GM18870 (cell line): ENCODE measurements around the gene CAMTA1.

Experiments
- ATAC-seq: cut with Tn5 transposase; IDR thresholded peaks from one replicate; pipeline ENCODE4 v1.9.1; 2021; ENCODE audit warnings: moderate library complexity; ENCODE audit not compliant: unreplicated experiment

CAMTA1 gene

GRCh38 chr1:7015022-7015421, 229.8 kb downstream of the CAMTA1 start:
- no peak for ATAC-seq

DNA sequence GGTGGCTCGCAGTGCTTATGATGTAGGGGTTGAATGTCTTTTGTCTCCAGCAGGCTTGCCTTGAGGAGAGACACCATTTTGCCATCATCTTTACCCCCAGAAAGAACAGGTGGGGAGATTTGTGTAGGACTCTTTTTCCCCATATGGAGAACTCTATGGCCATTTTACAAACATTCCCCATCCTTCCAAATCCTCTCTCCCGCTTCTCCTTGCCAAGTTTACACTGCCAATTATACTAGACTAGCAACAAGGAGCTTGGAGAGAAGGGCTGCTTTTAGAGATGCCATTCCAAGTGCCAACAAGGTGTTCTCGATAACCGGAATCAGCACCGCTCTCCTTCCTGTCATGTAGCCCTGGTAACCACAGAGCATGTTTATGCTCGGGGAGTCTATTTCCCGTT, 233.1 kb downstream of the CAMTA1 start:
- ATAC-seq = no peak

GRCh38 chr1:7018826-7019225, 233.6 kb downstream of the CAMTA1 start:
- no peak for ATAC-seq

GRCh38 chr1:7019510-7019909, 234.3 kb downstream of the CAMTA1 start:
- ATAC-seq = no peak

DNA sequence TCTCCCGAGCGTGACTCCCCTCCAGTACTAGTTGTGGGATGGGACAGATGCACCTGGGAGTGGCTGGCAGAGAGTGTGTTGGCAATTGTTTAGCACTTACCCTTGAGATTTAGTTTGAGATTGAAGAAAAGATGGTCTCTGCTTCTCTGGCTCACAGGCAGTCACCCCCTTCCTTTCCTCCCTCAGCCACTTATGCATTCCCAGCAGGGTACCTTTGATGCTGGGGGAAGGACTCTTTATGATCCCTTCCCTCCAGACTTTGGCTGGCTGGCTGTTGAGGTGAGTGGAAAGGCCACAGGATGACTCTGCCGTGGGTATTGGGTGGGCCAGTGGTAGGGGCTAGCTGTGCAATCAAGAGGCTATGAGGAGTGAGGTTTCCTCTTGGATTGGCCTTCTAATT, 236.8 kb downstream of the CAMTA1 start:
- no peak for ATAC-seq

DNA sequence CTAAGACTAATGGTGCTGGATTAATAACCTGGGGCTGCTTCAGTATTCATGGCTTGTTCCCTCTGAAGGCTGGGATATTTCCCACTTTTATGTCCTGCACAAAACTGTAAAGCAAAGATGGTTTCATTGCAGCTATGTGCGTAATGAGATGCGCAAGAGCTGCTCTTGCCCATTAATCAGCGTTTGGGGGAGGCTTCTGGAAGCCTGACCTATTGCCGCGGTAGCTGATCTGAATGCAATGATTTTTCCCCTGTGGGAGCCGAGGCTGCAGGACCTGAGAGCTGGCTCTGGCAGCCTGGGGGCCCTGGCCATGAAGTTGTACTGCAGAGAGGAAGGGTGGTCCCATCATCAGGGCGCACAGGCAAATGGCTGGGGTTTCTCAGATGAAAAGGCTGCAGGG, 239.8 kb downstream of the CAMTA1 start:
- ATAC-seq = no peak

- ATAC-seq = no peak
Measured at GRCh38 chr1:7026169-7026568, 240.9 kb downstream of the CAMTA1 start.

DNA sequence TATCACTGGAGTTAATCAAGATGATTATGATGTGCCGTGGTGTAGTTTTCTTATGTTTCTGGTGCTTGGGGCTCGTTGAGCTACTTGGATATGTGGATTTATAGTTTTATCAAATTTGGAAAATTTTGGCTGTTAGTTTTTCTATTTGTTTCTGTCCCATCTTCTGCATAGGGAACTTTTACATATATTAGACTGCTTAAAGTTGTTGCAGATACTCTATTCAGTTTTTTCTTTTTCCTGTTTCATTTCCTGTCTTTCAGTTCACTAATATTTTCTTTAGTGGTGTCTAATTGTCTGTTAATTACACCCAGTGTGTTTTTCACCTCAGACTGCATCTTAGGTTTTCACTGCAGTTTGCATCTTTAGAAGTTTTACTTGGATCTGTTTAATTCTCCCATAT, 247.7 kb downstream of the CAMTA1 start:
- ATAC-seq = no peak

- no peak for ATAC-seq
Measured at GRCh38 chr1:7036386-7036785, 251.1 kb downstream of the CAMTA1 start.

DNA sequence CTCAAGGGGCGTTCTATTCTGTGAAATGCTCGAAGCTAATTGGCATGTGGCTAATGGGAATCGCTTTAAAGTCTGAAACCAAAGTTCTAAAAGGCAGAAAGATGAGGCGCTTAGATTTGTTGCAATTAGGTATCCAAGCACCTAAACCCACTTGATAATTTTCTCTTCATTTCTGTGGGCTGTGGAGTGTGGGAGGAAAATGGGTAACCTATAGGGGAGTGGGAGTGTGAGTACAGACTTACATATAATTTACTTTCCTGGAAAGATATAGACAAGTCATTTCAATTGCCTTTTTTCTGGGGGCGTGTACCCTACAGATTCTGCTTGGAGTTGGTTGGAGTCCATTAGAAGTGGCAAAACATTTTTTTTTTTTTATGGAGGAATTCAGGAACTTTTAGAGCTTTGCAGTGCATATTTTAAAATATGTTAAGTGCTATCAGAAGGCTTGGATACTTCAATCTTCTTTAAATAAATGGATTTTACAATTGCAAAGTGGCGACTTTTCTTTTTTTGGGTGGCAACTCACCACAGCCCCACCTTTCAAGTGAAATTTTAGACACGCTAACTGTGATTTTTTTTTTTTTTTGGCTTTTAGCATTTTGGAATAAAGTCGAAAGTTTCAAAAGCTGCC, 254.5 kb downstream of the CAMTA1 start:
- no peak for ATAC-seq

GRCh38 chr1:7040969-7041695, 255.9 kb downstream of the CAMTA1 start:
- ATAC-seq = no peak

DNA sequence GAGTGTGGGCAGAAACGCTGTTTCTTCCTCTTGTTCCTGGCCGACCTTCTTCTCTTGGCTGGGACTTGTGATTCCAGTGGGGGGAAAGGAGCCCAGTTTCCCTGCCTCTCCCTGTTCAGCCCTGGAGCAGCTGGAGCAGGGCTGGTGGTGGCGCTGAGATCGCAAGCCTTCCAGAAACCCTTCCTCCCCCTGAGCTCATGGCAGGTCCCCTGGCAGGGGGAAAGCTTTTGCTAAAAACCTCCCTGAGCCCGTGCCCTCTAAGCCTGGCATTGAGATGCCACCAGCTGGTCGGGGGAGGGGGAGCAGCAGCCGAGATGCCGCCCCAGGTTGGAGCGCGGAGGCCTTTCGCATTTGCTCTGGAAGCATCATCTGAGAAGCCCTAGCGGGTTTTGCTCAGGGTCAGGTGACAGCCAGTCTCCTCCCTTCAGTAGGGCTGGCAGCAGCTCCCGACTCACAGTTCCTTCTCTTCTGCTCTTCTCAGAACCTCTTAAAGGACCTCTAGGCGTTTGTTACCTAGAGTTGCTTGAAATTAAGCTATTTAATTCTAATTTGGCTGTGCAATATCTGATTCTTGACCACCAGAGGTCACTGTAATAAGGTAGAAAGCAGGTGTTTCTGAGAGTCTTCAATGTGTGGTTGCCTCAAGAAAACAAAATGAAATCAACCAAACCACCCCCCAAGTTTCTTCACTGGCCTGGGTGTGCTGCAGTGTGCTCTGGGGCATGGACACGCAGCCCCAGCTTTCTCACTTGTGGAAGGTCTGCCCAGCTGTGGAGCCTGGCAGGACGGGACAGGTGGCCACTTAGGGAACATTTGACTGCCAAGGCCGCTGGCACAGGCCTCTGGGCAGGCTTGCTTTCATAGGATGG, 257.3 kb downstream of the CAMTA1 start:
- ATAC-seq = no peak

- ATAC-seq = no peak
Measured at GRCh38 chr1:7043191-7043549, 257.9 kb downstream of the CAMTA1 start.

- ATAC-seq = no peak
Measured at GRCh38 chr1:7043719-7044535, 258.7 kb downstream of the CAMTA1 start.

- ATAC-seq = no peak
Measured at GRCh38 chr1:7045897-7046296, 260.6 kb downstream of the CAMTA1 start.

DNA sequence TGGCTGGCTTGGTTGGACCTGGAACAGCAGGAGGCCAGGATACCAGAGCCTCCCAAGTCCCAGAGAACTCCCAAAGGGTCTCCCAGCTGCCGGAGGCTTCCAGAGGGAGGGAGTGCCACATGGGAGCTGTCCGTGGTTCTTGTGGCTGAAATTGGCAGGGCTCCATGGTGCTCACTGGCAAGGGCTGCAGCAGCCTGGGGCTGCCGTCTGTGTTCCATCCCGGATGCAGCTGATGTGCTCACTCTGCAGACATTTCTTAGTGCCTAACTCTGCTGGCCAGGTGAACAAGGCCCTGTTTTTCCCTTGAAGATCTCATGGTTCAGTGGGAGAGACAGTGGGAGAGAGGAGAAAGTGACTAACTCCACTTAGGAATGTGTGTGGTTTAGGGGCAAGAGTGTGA, 261.1 kb downstream of the CAMTA1 start:
- ATAC-seq = no peak

DNA sequence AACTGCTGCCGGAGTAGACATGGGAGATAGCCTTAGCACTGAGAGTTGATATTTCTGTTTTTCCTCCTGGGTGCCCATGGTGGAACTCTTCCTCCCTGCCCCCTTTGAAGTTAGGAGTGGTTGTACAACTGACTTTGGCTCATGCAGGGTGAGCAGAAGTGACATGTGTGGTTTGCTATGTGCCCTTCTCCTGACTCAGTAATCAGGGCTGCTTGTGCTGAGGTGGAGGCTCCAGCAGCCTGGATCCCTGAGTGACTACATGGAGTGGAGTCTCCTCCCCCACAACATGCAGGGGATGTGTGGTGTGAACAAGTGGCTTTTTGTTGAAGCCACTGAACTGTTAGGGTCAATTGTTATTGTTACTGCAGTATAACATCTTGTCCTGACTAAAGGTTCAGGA, 261.6 kb downstream of the CAMTA1 start:
- no peak for ATAC-seq

GRCh38 chr1:7047866-7048265, 262.6 kb downstream of the CAMTA1 start:
- no peak for ATAC-seq

GRCh38 chr1:7048395-7048794, 263.1 kb downstream of the CAMTA1 start:
- ATAC-seq = no peak

- no peak for ATAC-seq
Measured at GRCh38 chr1:7049913-7050625, 264.8 kb downstream of the CAMTA1 start.
